Fibroblast of pulmonary artery (primary cell): ENCODE data around the gene CDH24.

Experiments used
- DNase-seq: peaks from one replicate; pipeline ENCODE4 v3.0.0-alpha.2; 2010; ENCODE audit warnings: low read depth
- H3K4me3 ChIP-seq: replicated peaks from 2 replicates; pipeline ENCODE4 v1.5.1; 2011; ENCODE audit warnings: low read depth, mild to moderate bottlenecking, control low read depth, low read length, moderate library complexity
- TF ChIP-seq, protein P1 (sequence below): IDR thresholded peaks from 2 replicates; pipeline ENCODE4 v1.5.1; 2011; ENCODE audit warnings: mild to moderate bottlenecking, control low read depth, low read length, inconsistent platforms; ENCODE audit errors: missing control alignments

Gene CDH24

DNA sequence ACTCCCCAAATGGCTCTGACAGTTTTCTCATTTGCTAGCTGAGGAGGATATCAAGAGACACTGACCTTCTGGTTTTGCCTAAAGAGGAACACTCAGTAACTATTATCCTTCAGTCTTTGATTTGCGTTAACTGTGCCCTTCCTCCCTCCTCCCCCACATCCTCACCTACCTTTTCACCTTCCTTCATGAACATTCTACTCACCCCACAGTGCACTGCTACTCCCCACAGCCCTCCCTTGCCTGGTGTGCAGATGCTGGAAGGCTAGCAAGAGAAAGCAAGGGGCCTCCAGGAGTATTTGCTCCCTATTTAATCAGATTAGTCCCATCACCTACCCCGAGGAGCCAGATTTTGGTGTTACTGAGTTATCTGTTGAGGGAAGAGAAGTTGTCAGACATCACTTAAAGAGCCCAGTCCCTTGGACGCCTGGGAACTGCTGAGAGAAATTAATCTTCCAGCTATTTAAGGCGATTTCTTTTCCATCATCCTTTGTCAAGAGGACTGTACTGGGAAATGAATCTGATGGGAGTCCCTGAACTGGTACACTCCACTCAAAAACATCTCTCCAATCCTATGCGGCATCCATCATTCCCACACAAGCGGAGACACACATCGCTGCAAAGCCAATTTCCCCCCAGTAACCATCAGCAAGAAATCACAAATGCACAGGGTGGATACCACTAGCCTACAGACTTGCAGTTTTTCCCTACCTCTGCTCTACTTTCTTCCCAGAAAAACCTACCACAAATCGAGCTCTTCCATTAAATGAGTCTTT is 34.1 kb downstream of the CDH24 start:
- H3K4me3 ChIP-seq: no peak overlapping the region
- TF ChIP-seq, protein P1, sequence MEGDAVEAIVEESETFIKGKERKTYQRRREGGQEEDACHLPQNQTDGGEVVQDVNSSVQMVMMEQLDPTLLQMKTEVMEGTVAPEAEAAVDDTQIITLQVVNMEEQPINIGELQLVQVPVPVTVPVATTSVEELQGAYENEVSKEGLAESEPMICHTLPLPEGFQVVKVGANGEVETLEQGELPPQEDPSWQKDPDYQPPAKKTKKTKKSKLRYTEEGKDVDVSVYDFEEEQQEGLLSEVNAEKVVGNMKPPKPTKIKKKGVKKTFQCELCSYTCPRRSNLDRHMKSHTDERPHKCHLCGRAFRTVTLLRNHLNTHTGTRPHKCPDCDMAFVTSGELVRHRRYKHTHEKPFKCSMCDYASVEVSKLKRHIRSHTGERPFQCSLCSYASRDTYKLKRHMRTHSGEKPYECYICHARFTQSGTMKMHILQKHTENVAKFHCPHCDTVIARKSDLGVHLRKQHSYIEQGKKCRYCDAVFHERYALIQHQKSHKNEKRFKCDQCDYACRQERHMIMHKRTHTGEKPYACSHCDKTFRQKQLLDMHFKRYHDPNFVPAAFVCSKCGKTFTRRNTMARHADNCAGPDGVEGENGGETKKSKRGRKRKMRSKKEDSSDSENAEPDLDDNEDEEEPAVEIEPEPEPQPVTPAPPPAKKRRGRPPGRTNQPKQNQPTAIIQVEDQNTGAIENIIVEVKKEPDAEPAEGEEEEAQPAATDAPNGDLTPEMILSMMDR: no peak
- DNase-seq: no peak

DNA sequence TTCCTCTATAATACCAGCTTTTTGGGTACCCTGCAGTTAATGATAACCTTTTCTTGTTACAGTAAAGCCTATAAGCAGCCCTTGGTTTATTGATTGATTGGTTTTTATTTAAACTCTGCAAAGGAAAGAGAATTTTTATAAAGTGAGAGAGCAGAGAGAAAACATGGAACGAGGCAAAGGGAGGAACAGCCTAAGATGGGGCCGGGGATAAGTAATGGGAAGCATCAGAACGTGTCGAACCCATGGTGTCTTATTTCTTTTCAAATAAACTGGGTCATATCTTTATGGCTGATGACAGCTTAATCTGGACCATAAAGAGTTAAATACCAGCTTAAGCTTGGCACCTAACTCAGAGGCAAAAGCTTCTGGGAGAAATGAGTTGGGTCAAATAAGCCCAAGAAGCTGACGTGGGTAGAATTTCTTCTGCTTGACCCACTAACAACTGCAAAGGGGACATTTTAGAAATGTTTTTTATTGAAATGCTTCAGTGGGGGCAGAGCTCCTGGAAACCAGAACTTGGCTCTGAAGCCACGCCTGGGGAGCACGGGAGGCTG is 35.4 kb downstream of the CDH24 start:
- no peak overlapping the region for H3K4me3 ChIP-seq
- TF ChIP-seq, protein P1: no peak
- no peak for DNase-seq

- TF ChIP-seq, protein P1: no peak
- DNase-seq: no peak
- H3K4me3 ChIP-seq: no peak overlapping the region
These were observed 35.9 kb downstream of the CDH24 start for GRCh38 chr14:23021434-23021833.

DNA sequence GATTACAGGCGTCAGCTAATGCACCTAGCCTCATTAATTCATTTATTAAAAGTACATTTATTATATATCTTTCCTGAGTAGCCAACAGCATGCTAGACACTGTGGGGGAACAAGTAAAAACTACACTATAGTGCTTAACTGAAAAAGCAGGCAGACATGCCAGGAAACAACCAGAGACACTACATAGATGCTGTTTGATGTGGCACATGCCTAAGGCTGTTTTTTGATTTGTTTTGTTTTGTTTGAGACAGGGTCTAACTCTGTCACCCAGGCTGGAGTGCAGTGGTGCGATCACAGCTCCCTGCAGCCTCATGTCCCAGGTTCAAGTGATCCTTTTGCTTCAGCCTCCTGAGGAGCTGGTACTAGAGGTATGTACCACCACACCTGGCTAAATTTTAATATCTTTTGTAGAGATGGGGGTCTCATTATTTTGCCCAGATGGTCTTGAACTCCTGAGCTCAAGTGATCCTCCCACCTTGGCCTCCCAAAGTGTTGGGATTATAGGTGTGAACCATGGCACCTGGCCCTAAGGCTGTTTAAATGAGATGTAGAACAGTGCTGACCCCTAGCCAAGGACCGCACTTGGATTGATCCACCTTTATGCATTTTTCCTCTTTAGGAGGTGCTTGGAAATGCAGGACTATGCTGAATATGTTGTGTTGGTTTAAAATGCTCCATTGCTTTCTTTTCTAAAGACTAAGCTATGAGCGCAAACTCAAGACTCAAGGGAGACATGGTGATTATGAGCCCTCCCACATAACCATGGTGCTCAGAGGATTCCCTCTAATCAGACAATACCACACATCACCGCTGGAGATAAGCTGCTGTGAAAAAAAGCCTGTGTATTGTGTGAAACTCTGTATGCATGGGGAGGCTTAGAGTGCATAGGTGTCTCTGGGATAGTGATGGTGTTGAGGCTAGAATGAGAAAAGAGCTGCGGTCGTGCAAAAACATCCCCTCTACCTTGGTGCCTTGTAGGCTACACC is 36.9 kb downstream of the CDH24 start:
- TF ChIP-seq, protein P1: no peak
- H3K4me3 ChIP-seq: no peak overlapping the region
- DNase-seq: no peak

DNA sequence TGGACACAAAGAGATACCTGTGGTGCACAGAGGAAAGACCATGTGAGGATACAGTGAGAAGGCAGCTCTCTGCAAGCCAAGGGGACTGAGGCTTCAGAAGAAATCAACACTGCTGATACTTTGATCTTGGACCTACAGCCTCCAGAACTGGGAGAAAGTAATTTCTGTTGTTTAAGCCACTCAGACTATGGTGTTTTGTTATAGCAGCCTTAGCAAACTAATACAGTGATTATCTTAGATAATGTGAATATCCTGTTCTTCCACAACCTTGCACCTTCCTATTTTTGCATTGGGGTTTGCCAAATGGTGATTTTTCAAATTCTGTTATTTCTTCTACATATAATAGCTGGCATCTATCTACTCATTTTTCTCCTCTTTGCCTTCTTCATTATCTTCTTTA is 39.2 kb downstream of the CDH24 start:
- TF ChIP-seq, protein P1: no peak
- H3K4me3 ChIP-seq: no peak overlapping the region
- DNase-seq: no peak

GRCh38 chr14:23017091-23017490 is 40.2 kb downstream of the CDH24 start:
- no peak overlapping the region for H3K4me3 ChIP-seq
- TF ChIP-seq, protein P1: no peak
- no peak for DNase-seq
